HG03064 (cell line): ENCODE measurements around the gene CAMK2N2.

ENCODE experiments used
- ATAC-seq: cut with Tn5 transposase; IDR thresholded peaks from one replicate; pipeline ENCODE4 v1.9.1; 2021; ENCODE audit warnings: low read depth; ENCODE audit not compliant: unreplicated experiment

Gene CAMK2N2

GRCh38 chr3:184261270-184261853, at the start of gene CAMK2N2:
Gene CAMK2N2, minus strand, starts transcription at chr3:184261553. Its CDS starts 268 bp downstream, at chr3:184261285.
- ATAC-seq = no peak

DNA sequence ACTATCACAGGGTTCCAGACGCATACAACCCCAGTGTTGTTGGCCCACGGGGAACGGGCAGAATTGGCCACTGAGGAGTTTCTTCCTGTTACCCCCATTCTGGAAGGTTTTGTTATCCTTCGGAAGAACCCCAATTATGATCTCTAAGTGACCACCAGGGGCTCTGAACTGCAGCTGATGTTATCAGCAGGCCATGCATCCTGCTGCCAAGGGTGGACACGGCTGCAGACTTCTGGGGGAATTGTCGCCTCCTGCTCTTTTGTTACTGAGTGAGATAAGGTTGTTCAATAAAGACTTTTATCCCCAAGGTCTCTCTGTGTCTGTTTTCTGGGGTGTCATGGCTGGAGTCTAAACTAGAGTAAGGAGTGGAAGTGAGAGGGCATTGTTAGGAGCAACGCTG, 47.4 kb upstream of the CAMK2N2 start:
- ATAC-seq = no peak

- no peak for ATAC-seq
Observed at GRCh38 chr3:184307915-184308314, 46.6 kb upstream of the CAMK2N2 start.

DNA sequence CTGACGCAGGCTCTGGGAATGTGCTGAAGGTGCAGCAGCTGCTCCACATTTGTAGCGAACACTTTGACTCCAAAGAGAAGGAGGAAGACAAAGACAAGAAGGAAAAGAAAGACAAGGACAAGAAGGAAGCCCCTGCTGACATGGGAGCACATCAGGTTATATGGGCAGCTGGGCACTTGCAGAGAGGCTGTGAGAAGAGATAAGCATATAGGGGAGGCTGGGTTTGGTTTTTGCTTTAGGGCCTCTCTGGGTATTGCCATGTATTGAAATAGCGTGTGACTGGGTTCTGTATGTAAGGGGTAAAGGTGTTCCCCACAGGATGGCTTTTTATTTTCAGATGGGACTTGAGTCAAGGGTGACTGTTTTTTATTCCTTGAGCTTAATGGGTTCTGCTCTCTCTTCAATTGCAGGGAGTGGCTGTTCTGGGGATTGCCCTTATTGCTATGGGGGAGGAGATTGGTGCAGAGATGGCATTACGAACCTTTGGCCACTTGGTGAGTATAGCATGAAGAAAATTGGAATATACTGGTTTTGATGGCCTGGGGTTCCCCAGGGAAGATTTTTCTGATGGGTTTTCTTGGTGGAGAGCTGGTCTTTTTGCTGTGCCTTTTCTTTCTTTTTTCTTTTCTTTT, 45.1 kb upstream of the CAMK2N2 start:
- ATAC-seq = no peak

GRCh38 chr3:184305577-184305976, 44.2 kb upstream of the CAMK2N2 start:
- no peak for ATAC-seq

- ATAC-seq = no peak
Observed at GRCh38 chr3:184300378-184300720, 39.0 kb upstream of the CAMK2N2 start.

- no peak for ATAC-seq
Observed at GRCh38 chr3:184299488-184300377, 38.4 kb upstream of the CAMK2N2 start.

GRCh38 chr3:184298759-184299487, 37.6 kb upstream of the CAMK2N2 start, which contains the start of gene PSMD2:
Gene PSMD2, plus strand, starts transcription at chr3:184299241. Its CDS starts 26 bp downstream, at chr3:184299267.
- ATAC-seq = peak; percentile 94

- ATAC-seq = no peak
Observed at GRCh38 chr3:184296616-184297015, 35.3 kb upstream of the CAMK2N2 start.

DNA sequence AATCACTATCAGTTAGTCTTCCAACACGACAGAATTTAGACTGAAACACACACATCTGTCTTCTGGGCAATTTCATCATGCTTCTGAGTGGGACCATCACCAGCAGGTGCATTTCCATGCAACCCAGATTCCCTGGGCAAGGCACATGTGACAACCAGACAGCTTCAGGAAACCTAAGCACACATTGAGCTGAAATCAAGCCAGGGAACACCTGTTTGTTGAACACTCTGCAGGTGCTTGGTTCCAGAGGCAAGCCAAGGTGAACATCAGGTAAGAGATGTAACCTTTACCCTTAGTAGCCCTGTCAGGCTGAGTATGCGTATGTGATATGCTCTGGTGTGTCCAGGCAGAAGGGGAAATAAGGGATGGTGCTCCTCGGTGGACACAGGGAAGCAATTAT, 34.4 kb upstream of the CAMK2N2 start:
- no peak for ATAC-seq

DNA sequence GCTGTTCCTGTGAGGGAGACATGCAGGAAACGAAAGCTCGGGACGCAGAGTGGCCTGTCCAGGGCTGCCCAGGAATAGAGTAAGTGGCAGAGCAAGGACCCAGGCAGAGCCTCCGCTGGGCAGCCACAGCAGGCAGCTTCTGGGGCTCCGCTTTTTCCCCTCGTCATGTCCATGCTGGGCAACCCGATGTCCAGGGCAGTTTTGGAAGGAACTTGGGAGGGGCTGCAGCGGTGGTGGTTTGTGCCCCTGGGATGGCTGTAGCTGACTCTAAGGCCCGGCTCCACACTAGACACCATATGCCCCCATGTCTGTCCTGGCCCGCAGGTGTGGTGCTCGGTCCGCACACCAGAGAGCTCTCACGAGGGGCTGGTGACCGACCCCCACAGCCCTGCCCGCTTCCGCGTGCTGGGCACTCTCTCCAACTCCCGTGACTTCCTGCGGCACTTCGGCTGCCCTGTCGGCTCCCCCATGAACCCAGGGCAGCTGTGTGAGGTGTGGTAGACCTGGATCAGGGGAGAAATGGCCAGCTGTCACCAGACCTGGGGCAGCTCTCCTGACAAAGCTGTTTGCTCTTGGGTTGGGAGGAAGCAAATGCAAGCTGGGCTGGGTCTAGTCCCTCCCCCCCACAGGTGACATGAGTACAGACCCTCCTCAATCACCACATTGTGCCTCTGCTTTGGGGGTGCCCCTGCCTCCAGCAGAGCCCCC, 30.5 kb upstream of the CAMK2N2 start:
- no peak for ATAC-seq

DNA sequence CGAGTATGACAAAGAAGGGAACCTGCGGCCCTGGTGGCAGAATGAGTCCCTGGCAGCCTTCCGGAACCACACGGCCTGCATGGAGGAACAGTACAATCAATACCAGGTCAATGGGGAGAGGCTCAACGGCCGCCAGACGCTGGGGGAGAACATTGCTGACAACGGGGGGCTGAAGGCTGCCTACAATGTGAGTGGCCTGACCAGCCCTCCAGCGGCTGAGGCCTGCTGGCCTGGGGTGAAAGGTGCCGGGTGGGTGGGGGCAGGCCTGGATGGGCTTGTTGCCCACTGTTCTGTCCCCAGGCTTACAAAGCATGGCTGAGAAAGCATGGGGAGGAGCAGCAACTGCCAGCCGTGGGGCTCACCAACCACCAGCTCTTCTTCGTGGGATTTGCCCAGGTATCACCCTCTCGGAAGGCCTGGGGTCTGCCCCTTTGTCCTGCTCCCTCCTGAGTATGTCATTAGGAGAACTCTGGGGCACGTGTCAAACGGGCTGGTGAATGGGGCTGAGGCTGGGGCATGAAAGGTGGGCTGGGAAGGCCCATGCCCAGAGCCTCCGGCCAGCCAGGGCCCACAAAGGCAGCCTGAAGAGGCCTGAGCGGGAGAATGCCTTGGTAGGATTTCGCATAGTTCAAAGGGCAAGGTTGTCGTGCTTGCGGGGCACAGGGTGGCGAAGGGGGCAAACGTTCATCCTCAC, 29.8 kb upstream of the CAMK2N2 start:
- ATAC-seq = no peak

GRCh38 chr3:184290331-184290730, 29.0 kb upstream of the CAMK2N2 start:
- no peak for ATAC-seq

DNA sequence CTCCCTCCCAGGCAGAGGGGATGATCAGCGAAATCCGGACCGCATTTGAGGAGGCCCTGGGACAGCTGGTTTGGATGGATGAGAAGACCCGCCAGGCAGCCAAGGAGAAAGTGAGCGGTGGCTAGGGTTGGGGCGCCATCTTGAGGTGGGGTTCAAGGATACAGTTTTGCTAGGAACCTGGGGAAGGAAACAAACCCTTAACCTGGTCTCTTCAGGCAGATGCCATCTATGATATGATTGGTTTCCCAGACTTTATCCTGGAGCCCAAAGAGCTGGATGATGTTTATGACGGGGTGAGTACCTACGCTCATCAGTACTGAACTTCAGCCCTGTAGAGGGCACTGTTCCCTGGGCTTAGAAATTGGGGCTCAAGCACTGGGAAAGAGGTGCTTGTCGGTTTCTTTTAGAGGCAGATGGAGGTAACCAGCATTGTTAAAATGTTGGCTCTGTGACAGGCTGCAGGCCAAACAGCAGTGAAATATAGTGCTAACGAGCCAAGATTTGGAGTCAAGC, 28.1 kb upstream of the CAMK2N2 start:
- no peak for ATAC-seq

DNA sequence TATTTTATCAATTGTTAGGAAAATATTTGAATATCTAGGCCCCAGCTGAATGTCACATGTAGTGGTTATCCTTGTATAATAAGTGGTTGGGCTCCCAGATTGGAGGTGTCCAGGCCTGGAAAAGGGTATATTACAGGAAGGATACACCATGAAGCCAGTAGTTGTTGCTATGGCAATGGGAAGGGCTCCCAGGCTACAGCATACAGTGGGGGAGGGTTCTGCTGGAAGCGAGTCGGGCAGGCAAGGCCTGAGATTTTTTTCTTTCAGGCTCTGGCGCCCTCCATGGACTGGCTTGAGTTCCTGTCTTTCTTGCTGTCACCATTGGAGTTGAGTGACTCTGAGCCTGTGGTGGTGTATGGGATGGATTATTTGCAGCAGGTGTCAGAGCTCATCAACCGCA, 23.3 kb upstream of the CAMK2N2 start:
- no peak for ATAC-seq

- no peak for ATAC-seq
Observed at GRCh38 chr3:184283681-184284080, 22.3 kb upstream of the CAMK2N2 start.

- ATAC-seq = no peak
Observed at GRCh38 chr3:184282941-184283340, 21.6 kb upstream of the CAMK2N2 start.

- ATAC-seq = no peak
Observed at GRCh38 chr3:184277366-184277765, 16.0 kb upstream of the CAMK2N2 start.
